Peyer's patch (tissue), 4 donors: ENCODE measurements around the gene NOCT. TPM values are rescaled to one million over a fixed set of nuclear protein-coding genes. Genes with fewer than 3 reads are reported as not detected.
"Not testable (repeated sequence)": the region's sequence is repeated elsewhere in the genome, so short reads cannot be mapped to it uniquely, and the experiment has no call there.

Source experiments
- DNase-seq, 3 donors: peaks; one replicate each; pipeline ENCODE4 v3.0.0-alpha.2; 2017 to 2019
- H3K27ac ChIP-seq, 4 donors: fragments of 200-600 bp; sonication (generic); one replicate each; pipeline ENCODE4 v1.5.1; 2016 to 2019
- H3K27me3 ChIP-seq, 2 donors: fragments of 200-600 bp; sonication (generic); one replicate each; pipeline ENCODE4 v1.5.1; 2019
- H3K36me3 ChIP-seq, 3 donors: fragments of 200-600 bp; sonication (generic); one replicate each; pipeline ENCODE4 v1.5.1; 2016 to 2019
- H3K4me1 ChIP-seq, 4 donors: fragments of 200-600 bp; sonication (generic); one replicate each; pipeline ENCODE4 v1.5.1; 2016 to 2019
- H3K4me3 ChIP-seq, 4 donors: fragments of 200-600 bp; sonication (generic); 1 replicate in 3 of 4; 2 replicates in 1 of 4; pipeline ENCODE4 v1.5.1; 2016 to 2019; ENCODE audit warnings: mild to moderate bottlenecking in 1 of 4
- H3K9me3 ChIP-seq, 4 donors: fragments of 200-600 bp; sonication (generic); one replicate each; pipeline ENCODE4 v1.5.1; 2016 to 2019; ENCODE audit warnings: mild to moderate bottlenecking in 1 of 4
- POLR2A ChIP-seq, 2 donors: fragments of 450-650 bp; IDR thresholded peaks; one replicate each; pipeline ENCODE4 v1.5.1; 2017; ENCODE audit warnings: antibody characterized with exemption in 2 of 2, mild to moderate bottlenecking in 2 of 2, moderate library complexity in 2 of 2
- total RNA-seq, 4 donors: library from RNA; depleted of rRNA; stranded (reverse); fragments of >200 nt; gene quantifications; one replicate each; pipeline ENCODE4 v1.1.0, GENCODE V29; 2016
- TF ChIP-seq, protein P1 (sequence below), 6 experiments: fragments of 450-650 bp in 4 of 6; fragments of 200-600 bp in 2 of 6; sonication (generic) in 1 of 6; IDR thresholded peaks; one replicate each; pipeline ENCODE4 v1.5.1; 2017 to 2019; ENCODE audit warnings: antibody characterized with exemption in 6 of 6, mild to moderate bottlenecking in 3 of 6, moderate library complexity in 1 of 6

The NOCT gene
- total RNA-seq, 4 donors from 2014 or later: 5.4 to 26.4 (median 11.0) TPM

DNA sequence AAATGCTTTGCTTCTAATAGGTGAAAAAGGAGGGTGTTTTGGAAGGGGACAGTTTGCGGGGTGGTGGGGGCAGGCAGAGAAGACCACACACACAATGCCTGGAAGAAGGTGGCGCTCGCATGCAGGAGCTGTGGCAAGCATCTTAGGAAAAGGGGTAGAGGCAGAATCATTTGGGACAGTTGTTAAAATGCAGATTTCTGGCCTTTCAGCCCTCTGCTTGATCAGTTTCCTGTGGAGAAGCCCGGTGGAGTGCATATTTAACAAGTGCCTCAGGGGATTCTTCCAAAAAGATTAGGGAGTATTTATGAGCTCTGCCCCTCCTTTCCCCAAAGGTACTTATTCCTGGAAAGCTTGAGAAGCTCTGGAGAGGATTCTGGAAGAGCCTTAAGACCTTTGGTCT is 4.8 kb downstream of the NOCT start:
- H3K4me3 ChIP-seq: no peak overlapping the region
- H3K36me3 ChIP-seq: no peaks in the 10 kb centered on the region
- no peaks in the 10 kb centered on the region for H3K27me3 ChIP-seq
- H3K4me1 ChIP-seq: peaks cover 0 to 3% (median under 1%) of the 10 kb centered on the region in 4 donors
- no peaks in the 10 kb centered on the region for H3K9me3 ChIP-seq
- no peak for DNase-seq
- peak overlapping the region in 1 of 4 donors; percentile 5 for H3K27ac ChIP-seq
- no peak for TF ChIP-seq POLR2A (IDR thresholded peaks at IDR 0.05)
- TF ChIP-seq, protein P1, sequence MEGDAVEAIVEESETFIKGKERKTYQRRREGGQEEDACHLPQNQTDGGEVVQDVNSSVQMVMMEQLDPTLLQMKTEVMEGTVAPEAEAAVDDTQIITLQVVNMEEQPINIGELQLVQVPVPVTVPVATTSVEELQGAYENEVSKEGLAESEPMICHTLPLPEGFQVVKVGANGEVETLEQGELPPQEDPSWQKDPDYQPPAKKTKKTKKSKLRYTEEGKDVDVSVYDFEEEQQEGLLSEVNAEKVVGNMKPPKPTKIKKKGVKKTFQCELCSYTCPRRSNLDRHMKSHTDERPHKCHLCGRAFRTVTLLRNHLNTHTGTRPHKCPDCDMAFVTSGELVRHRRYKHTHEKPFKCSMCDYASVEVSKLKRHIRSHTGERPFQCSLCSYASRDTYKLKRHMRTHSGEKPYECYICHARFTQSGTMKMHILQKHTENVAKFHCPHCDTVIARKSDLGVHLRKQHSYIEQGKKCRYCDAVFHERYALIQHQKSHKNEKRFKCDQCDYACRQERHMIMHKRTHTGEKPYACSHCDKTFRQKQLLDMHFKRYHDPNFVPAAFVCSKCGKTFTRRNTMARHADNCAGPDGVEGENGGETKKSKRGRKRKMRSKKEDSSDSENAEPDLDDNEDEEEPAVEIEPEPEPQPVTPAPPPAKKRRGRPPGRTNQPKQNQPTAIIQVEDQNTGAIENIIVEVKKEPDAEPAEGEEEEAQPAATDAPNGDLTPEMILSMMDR (IDR thresholded peaks at IDR 0.05): no peak

DNA sequence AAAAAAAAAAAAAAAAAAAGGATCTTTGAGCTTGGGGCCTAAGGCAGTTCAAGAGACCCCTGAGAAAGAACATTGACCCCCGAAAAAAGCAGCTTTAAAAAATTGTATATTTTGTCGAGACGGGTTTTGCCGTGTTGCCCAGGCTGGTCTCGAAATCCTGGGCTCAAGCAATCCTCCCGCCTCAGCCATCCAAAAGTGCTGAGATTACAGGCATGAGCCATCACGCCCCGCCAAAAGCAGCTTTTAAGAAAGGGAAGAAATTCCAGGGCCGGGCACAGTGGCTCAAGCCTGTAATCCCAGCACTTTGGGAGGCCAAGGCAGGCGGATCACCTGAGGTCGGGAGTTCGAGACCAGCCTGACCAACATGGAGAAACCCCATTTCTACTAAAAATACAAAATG is 5.5 kb downstream of the NOCT start:
- not testable (repeated sequence) for H3K4me1 ChIP-seq, H3K36me3 ChIP-seq, H3K27ac ChIP-seq, H3K4me3 ChIP-seq, DNase-seq, H3K9me3 ChIP-seq, H3K27me3 ChIP-seq

DNA sequence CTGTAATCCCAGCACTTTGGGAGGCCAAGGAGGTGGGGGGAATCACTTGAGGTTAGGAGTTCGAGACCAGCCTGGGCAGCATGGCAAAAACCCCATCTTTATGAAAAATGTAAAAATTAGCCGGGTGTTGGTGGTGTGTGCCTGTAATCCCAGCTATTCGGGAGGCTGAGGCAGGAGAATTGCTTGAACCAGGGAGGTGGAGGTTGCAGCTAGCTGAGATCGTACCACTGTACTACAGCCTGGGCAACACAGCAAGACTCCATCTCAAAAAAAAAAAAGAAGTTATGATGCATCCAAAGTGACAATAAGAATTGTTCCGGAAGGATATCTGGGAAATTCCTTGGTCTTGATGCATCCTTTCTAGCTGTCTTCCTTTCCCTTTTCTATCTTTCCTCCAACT is 7.3 kb downstream of the NOCT start:
- TF ChIP-seq, protein P1 (IDR thresholded peaks at IDR 0.05): no peak
- TF ChIP-seq POLR2A (IDR thresholded peaks at IDR 0.05): no peak
- H3K4me1 ChIP-seq: no peaks in the 10 kb centered on the region
- H3K27ac ChIP-seq: no peak overlapping the region
- H3K27me3 ChIP-seq: no peaks in the 10 kb centered on the region
- no peak for DNase-seq
- H3K9me3 ChIP-seq: no peaks in the 10 kb centered on the region
- H3K36me3 ChIP-seq: no peaks in the 10 kb centered on the region
- no peak overlapping the region for H3K4me3 ChIP-seq

DNA sequence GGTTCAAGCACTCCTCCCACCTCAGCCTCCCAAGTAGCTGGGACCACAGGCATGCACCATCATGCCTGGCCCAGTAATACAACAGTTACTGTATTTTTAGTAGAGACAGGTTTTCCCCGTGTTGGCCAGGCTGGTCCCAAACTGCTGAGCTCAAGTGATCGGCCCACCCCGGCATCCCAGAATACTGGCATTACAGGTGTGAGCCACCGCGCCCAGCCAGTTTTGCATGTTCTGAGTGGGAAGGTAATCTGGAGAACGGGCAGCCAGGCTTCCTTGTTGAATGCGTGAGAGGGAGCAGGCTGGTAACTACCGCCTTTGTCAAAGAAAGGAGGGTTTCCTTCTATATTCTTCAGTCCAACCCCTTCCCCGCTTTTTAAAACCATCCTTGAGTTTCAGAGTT is 9.1 kb downstream of the NOCT start:
- H3K4me1 ChIP-seq: peaks cover 0 to 2% (median 0%) of the 10 kb centered on the region in 4 donors
- no peaks in the 10 kb centered on the region for H3K9me3 ChIP-seq
- H3K27me3 ChIP-seq: no peaks in the 10 kb centered on the region
- DNase-seq: no peak
- no peaks in the 10 kb centered on the region for H3K36me3 ChIP-seq
- TF ChIP-seq, protein P1 (IDR thresholded peaks at IDR 0.05): no peak
- no peak for TF ChIP-seq POLR2A (IDR thresholded peaks at IDR 0.05)
- no peak overlapping the region for H3K27ac ChIP-seq
- H3K4me3 ChIP-seq: no peak overlapping the region

DNA sequence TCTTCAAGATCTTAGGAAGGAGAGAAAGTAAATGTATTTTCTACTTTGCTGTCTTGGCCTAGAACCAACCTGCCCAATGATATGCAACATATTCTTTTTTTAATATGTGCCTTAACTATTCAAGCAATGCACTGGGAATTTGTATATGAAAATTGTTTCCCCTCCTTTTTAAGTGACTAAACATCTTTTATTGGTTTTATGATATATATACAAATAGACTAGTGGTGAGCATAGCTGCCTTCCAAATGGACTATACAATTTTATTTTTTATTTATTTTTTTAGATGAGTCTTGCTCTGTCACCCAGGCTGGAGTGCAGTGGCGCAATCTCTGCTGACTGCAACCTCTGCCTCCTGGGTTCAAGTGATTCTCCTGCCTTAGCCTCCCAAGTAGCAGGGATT is 10.3 kb downstream of the NOCT start:
- Histone ChIP-seq H3K4me1 (peaks cover 0 to 6% (median 0%) of the 10 kb centered on the region in 4 donors), H3K36me3 (no peaks in the 10 kb centered on the region), H3K27ac (no peak overlapping the region), H3K9me3 (no peaks in the 10 kb centered on the region), H3K4me3 (no peak overlapping the region), H3K27me3 (no peaks in the 10 kb centered on the region)
- DNase-seq: no peak
- TF ChIP-seq, protein P1 (IDR thresholded peaks at IDR 0.05): no peak
- no peak for TF ChIP-seq POLR2A (IDR thresholded peaks at IDR 0.05)

DNA sequence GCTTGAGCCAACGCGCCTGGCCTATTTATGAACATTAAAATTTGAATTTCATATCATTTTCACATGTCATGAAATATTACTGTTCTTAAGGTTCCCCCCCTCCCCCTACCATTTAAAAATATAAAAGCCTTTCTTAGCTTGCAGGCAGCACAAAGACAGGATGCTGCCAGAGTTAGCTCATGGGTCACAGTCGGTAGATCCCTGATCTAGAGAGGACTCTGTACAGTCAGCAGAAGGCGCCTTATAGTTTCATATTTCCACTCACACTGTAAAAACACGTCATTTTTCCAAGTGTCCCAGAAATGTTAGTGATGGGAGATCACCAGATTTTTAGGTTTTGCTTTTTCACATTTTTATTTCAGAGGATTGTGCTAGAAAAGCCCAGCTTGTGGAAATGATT is 12.2 kb downstream of the NOCT start:
- Histone ChIP-seq H3K27me3 (no peaks in the 10 kb centered on the region), H3K36me3 (no peaks in the 10 kb centered on the region), H3K9me3 (no peaks in the 10 kb centered on the region), H3K4me1 (peaks cover 0 to 6% (median 0%) of the 10 kb centered on the region in 4 donors), H3K4me3 (no peak overlapping the region), H3K27ac (no peak overlapping the region)
- no peak for DNase-seq
- TF ChIP-seq POLR2A (IDR thresholded peaks at IDR 0.05): no peak
- TF ChIP-seq, protein P1 (IDR thresholded peaks at IDR 0.05): no peak
